Tibial nerve (tissue), 4 donors: Measurements from ENCODE around the gene CCL21.

ENCODE experiments used
- EP300 ChIP-seq, 2 donors: sonication (generic); formaldehyde crosslinking; IDR thresholded peaks; one replicate each; pipeline ENCODE4 v1.6.1; 2017; ENCODE audit warnings: antibody characterized with exemption in 2 of 2, mild to moderate bottlenecking in 1 of 2
- POLR2A ChIP-seq, 2 donors: fragments of 450-650 bp; IDR thresholded peaks; one replicate each; pipeline ENCODE4 v1.6.1; 2017; ENCODE audit warnings: antibody characterized with exemption in 2 of 2, mild to moderate bottlenecking in 2 of 2, moderate library complexity in 2 of 2
- TF ChIP-seq, protein P1 (sequence below), 5 experiments: fragments of 200-600 bp in 3 of 5; fragments of 450-650 bp in 2 of 5; sonication (generic) in 3 of 5; IDR thresholded peaks; one replicate each; pipeline ENCODE4 v1.5.1; 2016 to 2019; ENCODE audit warnings: antibody characterized with exemption in 5 of 5, mild to moderate bottlenecking in 3 of 5, moderate library complexity in 2 of 5

GRCh38 chr9:34685591-34685990 lies 24.3 kb downstream of the CCL21 start:
- TF ChIP-seq, protein P1, sequence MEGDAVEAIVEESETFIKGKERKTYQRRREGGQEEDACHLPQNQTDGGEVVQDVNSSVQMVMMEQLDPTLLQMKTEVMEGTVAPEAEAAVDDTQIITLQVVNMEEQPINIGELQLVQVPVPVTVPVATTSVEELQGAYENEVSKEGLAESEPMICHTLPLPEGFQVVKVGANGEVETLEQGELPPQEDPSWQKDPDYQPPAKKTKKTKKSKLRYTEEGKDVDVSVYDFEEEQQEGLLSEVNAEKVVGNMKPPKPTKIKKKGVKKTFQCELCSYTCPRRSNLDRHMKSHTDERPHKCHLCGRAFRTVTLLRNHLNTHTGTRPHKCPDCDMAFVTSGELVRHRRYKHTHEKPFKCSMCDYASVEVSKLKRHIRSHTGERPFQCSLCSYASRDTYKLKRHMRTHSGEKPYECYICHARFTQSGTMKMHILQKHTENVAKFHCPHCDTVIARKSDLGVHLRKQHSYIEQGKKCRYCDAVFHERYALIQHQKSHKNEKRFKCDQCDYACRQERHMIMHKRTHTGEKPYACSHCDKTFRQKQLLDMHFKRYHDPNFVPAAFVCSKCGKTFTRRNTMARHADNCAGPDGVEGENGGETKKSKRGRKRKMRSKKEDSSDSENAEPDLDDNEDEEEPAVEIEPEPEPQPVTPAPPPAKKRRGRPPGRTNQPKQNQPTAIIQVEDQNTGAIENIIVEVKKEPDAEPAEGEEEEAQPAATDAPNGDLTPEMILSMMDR (IDR thresholded peaks at IDR 0.05): no peak
- TF ChIP-seq POLR2A (IDR thresholded peaks at IDR 0.05) (no peak), EP300 (IDR thresholded peaks at IDR 0.05) (no peak)
